Right lobe of liver (tissue), 4 donors: ENCODE measurements around the gene SLCO3A1.

Experiments
- CTCF ChIP-seq, 4 donors: fragments of 200-600 bp in 3 of 4; fragments of 450-650 bp in 1 of 4; IDR thresholded peaks; one replicate each; pipeline versions ENCODE4 v1.5.1 to v1.8.0; 2016 to 2022; ENCODE audit warnings: antibody characterized with exemption in 4 of 4, mild to moderate bottlenecking in 2 of 4
- POLR2A ChIP-seq: fragments of 450-650 bp; IDR thresholded peaks from one replicate; pipeline ENCODE4 v1.6.1; 2017; ENCODE audit warnings: antibody characterized with exemption, mild to moderate bottlenecking
- donor health status: DM: no; HTN: no; CAD: no.
- donor health status: DM: no; HTN: no; CAD: no.
- donor health status: DM: no; HTN: yes; CAD: no.

- TF ChIP-seq CTCF (IDR thresholded peaks at IDR 0.05) (no peak), POLR2A (no peak)
These were observed 13.5 kb downstream of the SLCO3A1 start for GRCh38 chr15:91866971-91867372.
